T-helper 2 cell treated with Interferon-gamma antibody and Interleukin-4, amounts not matched to agents 100 ng/mL and 5 ng/mL, for 36 hours (primary cell): ENCODE results near the gene CRACDL. TPM values are rescaled to one million over a fixed set of nuclear protein-coding genes. Genes with fewer than 3 reads are reported as not detected.

ENCODE experiments used
- intact Hi-C: fragments of 100-400 bp; cut with micrococcal nuclease; formaldehyde crosslinking; loops from one replicate; pipeline ENCODE4 v1.15.1; 2023
- total RNA-seq: library from RNA; stranded (reverse); gene quantifications from 2 replicates; pipeline ENCODE4 v1.2.3, GENCODE V29; 2022

The CRACDL gene
- total RNA-seq, 1 donor from 2014 or later, result 0.48 TPM

- intact Hi-C loops, result no loop called here
Observed at GRCh38 chr2:98778151-98778550, 157.9 kb downstream of the CRACDL start.

GRCh38 chr2:98777710-98778109 is 158.3 kb downstream of the CRACDL start:
- intact Hi-C loops, result no loop called here

- intact Hi-C loops, result no loop called here
Observed at GRCh38 chr2:98777076-98777475, 158.9 kb downstream of the CRACDL start.

GRCh38 chr2:98776136-98776535 is 159.9 kb downstream of the CRACDL start:
- intact Hi-C loops, result no loop called here

- intact Hi-C loops, result no loop called here
Observed at GRCh38 chr2:98775146-98775986, 160.7 kb downstream of the CRACDL start.

GRCh38 chr2:98773907-98774306 is 162.1 kb downstream of the CRACDL start:
- intact Hi-C loops, result no loop called here

GRCh38 chr2:98773169-98773568 is 162.9 kb downstream of the CRACDL start:
- intact Hi-C loops, result no loop called here

- intact Hi-C loops, result no loop called here
Observed at GRCh38 chr2:98772536-98772935, 163.5 kb downstream of the CRACDL start.

- intact Hi-C loops, result loop anchor here (1.0 to 2.0 kb wide), 6 partner anchors 11 to 109 kb away; partner anchors contain the start of gene MGAT4A
Observed at GRCh38 chr2:98771721-98772524, 164.1 kb downstream of the CRACDL start.

GRCh38 chr2:98771264-98771663 is 164.8 kb downstream of the CRACDL start:
- intact Hi-C loops, result loop anchor here (1.0 to 2.0 kb wide), 6 partner anchors 10 to 108 kb away; partner anchors contain the start of gene MGAT4A

- intact Hi-C loops, result loop anchor here (2.0 kb wide), 3 partner anchors 59 to 107 kb away; no protein-coding TSS in a partner anchor
Observed at GRCh38 chr2:98769784-98770183, 166.2 kb downstream of the CRACDL start.

- intact Hi-C loops, result no loop called here
Observed at GRCh38 chr2:98769114-98769476, 166.9 kb downstream of the CRACDL start.

GRCh38 chr2:98768384-98769113 is 167.5 kb downstream of the CRACDL start:
- intact Hi-C loops, result no loop called here

- intact Hi-C loops, result no loop called here
Observed at GRCh38 chr2:98764499-98764898, 171.5 kb downstream of the CRACDL start.

GRCh38 chr2:98763209-98763951 is 172.6 kb downstream of the CRACDL start:
- intact Hi-C loops, result no loop called here

GRCh38 chr2:98761909-98762308 is 174.1 kb downstream of the CRACDL start:
- intact Hi-C loops, result loop anchor here (1.0 kb wide), 1 partner anchor 9 kb away; no protein-coding TSS in a partner anchor

GRCh38 chr2:98761267-98761781 is 174.7 kb downstream of the CRACDL start:
- intact Hi-C loops, result loop anchor here (1.0 kb wide), 1 partner anchor 10 kb away; no protein-coding TSS in a partner anchor

GRCh38 chr2:98759827-98760625 is 176.0 kb downstream of the CRACDL start:
- intact Hi-C loops, result loop anchor here (2.0 kb wide), 1 partner anchor 23 kb away; no protein-coding TSS in a partner anchor

GRCh38 chr2:98759338-98759737 is 176.7 kb downstream of the CRACDL start:
- intact Hi-C loops, result loop anchor here (2.0 kb wide), 1 partner anchor 23 kb away; no protein-coding TSS in a partner anchor
